ENCODE data around the gene NRXN2.

- TF ChIP-seq, protein P1, sequence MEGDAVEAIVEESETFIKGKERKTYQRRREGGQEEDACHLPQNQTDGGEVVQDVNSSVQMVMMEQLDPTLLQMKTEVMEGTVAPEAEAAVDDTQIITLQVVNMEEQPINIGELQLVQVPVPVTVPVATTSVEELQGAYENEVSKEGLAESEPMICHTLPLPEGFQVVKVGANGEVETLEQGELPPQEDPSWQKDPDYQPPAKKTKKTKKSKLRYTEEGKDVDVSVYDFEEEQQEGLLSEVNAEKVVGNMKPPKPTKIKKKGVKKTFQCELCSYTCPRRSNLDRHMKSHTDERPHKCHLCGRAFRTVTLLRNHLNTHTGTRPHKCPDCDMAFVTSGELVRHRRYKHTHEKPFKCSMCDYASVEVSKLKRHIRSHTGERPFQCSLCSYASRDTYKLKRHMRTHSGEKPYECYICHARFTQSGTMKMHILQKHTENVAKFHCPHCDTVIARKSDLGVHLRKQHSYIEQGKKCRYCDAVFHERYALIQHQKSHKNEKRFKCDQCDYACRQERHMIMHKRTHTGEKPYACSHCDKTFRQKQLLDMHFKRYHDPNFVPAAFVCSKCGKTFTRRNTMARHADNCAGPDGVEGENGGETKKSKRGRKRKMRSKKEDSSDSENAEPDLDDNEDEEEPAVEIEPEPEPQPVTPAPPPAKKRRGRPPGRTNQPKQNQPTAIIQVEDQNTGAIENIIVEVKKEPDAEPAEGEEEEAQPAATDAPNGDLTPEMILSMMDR (IDR thresholded peaks at IDR 0.05; ENCODE audit: low read depth, low read length): no peak
- no peak for TF ChIP-seq MAX (IDR thresholded peaks at IDR 0.05; ENCODE audit: low read depth, low read length)
- no peak for TF ChIP-seq POLR2A (IDR thresholded peaks at IDR 0.05; ENCODE audit: extremely low read depth, insufficient read length)
Observed at GRCh38 chr11:64750361-64751054, 27.5 kb upstream of the NRXN2 start.
